ENCODE measurements around the gene CELSR3. TPM values are rescaled to one million over a fixed set of nuclear protein-coding genes. Genes with fewer than 3 reads are reported as not detected.
A peak's percentile ranks its signal among the peaks of the same experiment; 100 is the strongest.

The CELSR3 gene
- total RNA-seq, 1 donor from 2014 or later, result 0.38 TPM

DNA sequence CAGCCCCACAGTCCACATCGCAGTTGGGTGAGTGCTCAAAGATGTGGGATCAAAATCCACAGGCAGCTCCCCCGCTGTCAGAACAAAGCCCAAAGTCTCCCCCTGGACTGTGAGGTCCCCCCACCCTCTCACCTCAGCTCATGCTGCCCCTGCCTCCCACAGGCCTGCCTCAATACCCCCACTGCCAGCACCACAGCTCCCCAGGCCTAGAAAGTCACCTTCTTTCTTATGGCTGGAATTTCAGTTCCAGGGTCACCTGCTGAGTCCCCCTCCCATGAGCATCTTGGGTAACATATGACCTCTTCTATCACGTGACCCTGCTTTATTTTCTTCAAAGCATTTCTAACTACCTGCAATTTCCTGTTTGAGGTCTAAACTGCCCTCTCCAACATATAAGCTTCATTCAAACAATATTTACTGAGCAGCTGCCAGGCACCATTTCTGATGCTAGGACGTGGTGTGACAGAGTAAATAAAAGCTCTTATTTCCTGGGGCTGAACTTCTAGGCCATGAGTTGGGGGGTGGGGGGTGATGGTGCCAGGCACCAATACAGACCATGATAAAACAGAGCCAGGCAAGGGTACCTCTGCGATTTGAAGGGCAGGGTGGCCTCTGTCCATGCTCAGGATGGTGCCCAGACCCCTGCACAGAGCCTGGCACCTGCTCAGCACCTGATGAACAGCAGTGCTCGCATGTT is 38.7 kb downstream of the CELSR3 start:
- DNase-seq (ENCODE audit: missing footprints) (no peak), ATAC-seq (no peak)
- intact Hi-C loops (cut with DNase I), result no loop called here

DNA sequence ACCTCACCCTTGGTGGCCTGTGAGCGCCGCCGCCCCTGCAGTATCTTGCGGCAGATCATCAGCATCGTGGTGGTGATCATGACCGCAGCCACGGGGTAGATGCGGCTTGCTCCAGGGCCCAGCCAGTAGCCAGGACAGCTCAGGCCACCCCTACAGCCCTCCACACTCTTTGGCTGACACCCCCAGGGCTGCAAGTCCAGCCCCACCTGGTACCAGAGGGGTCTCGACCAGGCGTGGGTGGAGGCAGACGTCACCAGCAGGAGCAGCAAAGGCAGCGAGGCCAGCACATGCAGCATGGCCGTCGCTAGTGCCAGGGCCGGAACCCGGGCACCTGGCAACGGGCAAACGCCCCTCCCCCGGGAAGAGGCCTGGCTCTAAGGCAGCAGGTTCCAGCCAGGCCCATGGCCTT is 41.2 kb downstream of the CELSR3 start, which contains the start of gene TMEM89:
TMEM89 (minus strand) TSS at position 309 of the 409 bp plus-strand sequence; CDS start at position 296, 13 bp downstream.
- intact Hi-C loops (cut with DNase I), result no loop called here
- no peak for ATAC-seq
- DNase-seq (ENCODE audit: missing footprints), result no peak

DNA sequence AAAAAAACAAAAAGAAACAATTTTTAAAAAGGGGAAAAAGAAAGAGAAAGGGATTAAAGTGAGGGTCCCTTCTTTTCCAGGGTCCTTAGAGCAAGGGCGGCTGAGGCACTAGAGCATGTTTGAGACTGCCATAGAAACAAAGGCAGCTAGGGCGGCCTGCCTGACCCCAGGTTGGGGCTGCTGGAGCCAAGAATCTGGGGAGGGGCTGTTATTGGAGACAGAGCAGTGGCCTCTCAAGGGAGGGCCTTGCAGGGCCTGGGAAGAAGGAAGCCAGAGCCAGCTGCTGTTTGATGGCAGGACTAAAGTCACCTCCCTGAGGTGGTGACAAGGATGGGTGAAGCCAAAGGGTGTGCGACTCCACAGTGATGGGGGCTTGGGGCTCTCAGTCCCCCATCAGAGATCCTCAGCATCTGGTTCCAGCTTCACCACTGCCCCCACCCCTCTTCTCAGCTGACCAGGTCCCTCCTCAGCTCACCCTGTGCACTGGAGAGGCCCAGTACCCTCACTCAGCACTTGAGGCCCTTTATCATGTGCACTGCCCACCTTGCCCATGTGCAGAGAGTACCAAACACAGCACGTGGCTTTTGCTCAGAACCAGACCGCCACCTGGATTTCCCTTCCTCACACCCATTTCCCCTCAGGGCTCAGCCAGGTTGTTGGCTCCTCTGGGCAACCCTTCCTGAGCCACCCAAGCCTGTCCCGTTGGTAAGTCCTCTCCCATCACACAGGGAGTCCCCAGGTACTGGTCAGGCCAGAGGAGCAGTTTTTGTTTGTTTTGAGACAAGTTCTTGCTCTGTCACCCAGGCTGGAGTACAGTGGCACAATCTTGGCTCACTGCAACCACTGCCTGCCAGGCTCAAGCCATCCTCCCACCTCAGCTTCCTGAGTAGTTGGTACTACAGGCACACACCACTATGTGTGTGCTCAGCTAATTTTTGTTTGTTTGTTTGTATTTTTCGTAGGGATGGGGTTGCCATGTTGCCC is 42.9 kb downstream of the CELSR3 start:
- intact Hi-C loops (cut with DNase I), result no loop called here
- ATAC-seq (no peak), DNase-seq (ENCODE audit: missing footprints) (no peak)

DNA sequence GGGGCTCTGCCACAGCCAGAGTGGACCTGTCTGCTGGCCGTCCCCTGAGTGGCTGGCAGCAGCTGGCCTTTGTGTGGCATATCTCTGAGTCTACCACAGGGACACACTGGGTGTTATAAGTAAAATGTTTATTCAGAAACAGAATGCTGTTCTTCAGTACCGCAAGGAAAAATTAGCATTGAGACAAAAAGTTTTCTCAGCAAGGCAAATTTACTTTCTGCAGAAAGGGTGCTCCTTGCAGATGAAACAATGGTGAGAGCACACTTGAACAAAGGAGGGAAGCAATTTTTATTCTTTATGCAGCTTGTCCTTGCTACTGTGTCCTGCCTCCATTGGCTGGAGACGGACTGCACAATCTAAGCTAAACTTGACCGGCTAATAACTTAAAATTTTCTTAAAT is 45.1 kb downstream of the CELSR3 start:
- intact Hi-C loops (cut with DNase I), result no loop called here
- ATAC-seq (no peak), DNase-seq (ENCODE audit: missing footprints) (no peak)

DNA sequence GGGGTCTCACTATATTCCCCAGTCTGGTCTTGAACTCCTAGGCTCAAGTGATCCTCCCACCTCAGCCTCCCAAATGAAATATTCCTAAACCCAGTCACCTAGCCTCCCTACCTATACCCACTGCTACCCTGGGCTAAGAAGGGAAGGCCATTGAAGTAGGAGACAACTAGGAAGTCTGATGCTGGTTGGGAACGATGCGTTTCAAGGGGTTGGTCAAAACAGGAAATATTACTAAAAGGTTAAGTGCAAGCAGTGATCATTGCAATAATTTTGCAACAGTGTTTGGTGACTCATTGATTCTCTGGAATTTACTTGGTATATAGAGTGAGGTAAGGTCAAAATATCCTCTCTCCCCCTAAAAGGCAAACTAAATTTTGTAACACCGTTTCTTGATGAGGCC is 48.6 kb downstream of the CELSR3 start:
- DNase-seq (ENCODE audit: missing footprints) (no peak), ATAC-seq (no peak)

DNA sequence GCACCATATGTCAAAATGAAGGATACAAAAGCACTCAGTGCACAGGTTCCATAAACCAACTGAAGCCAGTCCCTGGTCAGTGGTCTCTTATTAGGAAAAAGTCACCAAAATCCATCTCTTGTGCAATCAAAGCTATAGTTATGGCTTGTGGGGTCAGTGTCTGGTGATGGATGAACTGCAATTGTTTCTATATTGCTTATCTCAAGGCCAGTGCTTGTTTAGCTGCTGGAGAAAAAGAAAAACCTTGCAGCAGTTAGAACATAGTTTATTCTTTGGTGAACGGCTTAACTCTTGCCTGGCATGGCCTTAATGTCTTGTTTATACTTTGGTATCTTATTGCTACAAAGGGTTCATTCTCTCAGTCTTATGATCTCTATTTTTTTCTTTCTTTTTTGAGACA is 50.4 kb downstream of the CELSR3 start:
- no peak for ATAC-seq
- DNase-seq (ENCODE audit: missing footprints), result no peak
- intact Hi-C loops (cut with DNase I), result no loop called here

More for the DNA sequence above, 48.6 kb downstream of the CELSR3 start:
- intact Hi-C loops (cut with DNase I), result no loop called here

DNA sequence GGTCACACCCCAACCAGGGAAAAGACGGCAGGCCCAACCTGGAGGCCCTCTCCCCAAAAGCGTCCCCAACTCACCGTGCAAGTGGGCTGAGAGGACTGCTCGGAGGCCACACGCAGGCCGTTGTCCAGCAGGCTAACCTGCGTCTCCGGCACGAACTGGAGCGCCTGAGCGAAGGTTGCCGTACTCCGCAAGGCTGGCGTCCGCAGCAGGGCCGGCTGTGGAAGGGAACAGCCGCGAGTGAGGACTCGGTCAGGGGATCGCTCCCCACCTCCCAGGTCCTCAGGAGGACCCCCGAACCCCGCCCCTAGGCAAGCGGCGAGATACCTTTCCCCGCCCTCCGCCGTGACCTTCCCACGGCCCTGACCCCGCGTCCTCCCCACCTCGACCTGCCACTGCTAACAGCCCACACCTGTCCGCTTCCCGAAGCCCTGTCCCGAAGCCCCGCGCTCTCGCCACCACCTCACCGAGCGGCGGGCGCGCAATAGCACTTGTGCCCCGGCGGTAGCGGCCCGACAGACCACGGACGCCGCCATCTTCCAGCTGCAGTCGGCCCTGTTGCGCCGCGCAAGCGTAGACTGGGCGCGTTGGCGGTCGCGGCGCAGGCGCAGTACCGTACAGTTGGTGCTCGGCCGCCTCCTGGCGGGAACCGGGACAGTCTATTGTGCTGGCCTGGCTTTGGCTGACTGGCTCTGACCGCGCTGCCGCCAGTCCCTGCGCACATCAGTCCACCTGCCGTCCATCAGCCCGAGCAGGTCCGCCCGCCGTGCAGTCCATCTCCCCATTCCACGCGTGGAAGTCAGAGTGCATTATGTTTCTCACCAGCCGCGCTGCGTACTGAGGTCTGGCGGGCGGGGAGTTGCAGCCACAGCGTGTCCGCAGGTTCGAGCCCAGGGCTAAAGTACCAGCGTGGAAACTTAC is 53.3 kb downstream of the CELSR3 start, which contains the start of gene UQCRC1:
UQCRC1 (minus strand) TSS at position 559 of the 918 bp plus-strand sequence; CDS start at position 533, 26 bp downstream.
- intact Hi-C loops (cut with DNase I), result loop anchor here (2.0 kb wide), 2 partner anchors 25 to 53 kb away; partner anchors contain the start of genes PFKFB4 and SLC26A6
- ATAC-seq (peak; percentile 100), DNase-seq (ENCODE audit: missing footprints) (peak; percentile 96)

DNA sequence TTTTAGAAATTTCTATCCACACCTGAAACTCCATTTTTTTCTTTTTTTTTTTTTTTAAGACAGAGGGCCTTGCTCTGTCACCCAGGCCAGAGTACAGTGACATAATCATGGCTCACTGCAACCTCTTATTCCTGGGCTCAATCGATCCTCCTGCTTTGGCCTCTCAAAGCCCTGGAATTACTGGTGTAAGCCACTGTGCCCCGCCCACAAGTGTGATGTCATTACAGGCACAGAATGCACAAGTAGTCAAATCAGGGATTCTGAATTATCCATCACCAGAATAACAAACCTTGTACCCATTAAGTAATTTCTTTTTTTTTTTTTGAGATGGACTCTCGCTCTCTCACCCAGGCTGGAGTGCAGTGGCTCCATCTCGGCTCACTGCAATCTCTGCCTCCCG is 55.2 kb downstream of the CELSR3 start:
- DNase-seq (ENCODE audit: missing footprints) (no peak), ATAC-seq (no peak)
- intact Hi-C loops (cut with DNase I), result no loop called here

DNA sequence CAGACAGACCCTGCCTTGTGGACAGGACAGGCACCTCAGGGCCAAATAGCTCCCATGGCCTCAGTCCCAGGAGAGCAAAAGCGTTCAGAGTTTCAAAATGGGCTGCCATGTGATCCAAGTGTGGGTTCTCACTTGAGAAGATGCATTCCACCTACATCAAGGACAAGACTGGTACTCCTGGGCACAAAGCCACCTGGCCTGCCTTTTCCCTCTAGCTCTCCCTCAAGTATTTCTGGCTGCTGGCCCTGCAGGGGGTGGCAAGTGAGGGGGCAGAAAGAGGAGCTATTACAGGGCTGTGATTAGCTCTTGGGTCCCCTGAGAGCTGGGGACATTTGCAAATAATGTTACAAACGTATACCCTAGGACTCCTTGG is 61.1 kb downstream of the CELSR3 start:
- ATAC-seq (peak; percentile 45), DNase-seq (ENCODE audit: missing footprints) (peak; percentile 86)
- intact Hi-C loops (cut with DNase I), result no loop called here

DNA sequence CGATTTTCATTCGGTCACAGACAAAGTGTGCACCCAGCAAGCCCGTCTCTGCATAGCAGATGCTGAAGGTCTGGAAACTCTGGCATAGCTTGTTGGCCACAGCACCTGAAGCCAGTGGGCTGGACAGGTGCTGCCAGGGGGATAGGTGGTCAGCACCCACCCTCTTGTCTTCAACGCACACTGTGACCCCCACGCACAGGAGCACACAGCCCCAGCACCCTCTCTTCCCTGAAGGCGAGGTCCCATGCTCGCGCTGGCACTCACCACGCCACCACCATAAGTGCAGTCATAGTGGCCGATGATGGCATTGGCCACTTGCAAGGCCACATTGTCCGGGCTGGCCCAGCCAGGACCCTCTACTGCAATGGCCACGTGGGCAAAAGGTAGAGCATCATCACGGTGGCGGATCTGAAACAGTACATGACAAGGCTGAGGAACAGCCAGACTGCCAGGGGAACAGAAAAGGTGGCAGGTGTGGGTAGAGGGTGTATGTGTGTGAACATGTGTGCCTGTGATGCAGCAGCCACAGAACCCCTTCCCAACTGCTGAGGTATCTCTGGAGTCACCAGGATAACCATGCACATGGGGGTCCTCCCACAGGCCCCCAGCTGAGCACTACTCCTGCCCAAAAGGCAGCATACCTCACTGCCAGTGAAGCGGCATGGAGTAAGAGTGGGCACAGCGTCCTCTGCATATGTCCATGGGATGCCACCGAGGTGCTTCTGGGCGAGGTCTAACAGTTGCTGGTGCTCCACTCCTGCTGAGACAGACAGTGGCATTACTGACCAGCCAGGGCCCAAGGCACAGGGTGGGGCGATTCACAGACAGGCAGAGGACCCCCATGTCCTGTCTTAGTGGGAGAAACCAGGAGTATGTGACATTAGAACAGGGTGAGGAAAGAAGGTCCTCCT is 61.7 kb downstream of the CELSR3 start:
- DNase-seq (ENCODE audit: missing footprints) (peak; percentile 55), ATAC-seq (no peak)
- intact Hi-C loops (cut with DNase I), result no loop called here

DNA sequence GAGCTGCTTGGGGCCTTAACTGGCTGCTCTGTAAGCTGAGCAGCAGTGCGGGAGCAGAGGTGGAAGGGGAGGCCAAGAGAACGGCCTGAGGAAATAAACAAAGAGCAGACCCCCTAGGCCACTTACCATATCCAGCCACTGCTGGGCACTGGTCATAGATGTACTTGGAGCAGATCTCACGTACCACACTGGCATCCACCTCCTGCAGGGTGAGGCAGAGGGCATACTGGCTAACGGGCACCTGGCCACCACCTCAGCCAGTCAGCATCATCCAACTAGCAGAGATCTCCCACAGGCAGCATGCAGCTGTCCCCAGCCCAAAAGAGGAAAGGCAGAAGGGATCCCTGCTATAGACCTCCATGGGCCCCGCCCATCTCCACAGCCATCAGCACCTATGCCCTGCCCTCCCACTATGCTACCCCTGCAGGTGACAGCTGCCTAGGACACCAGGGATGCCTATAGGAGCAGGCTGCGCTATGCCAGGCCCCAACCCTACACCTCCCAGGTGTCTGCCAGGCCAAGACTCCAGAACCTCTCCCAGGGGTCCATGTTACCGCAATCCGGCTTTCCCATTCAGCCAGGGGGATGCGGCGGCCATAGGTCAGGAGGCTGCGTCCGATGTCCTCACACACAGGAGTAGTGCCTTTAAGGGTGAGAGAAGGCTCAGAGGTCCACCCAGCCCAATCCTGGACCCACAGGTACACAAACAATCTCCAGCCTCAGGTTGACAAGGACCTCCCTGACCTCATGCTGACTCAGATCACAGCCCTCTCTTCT is 63.0 kb downstream of the CELSR3 start:
- DNase-seq (ENCODE audit: missing footprints), result peak; percentile 53
- intact Hi-C loops (cut with DNase I), result loop anchor here (2.0 kb wide), 1 partner anchor 41 kb away; no protein-coding TSS in a partner anchor
- no peak for ATAC-seq

DNA sequence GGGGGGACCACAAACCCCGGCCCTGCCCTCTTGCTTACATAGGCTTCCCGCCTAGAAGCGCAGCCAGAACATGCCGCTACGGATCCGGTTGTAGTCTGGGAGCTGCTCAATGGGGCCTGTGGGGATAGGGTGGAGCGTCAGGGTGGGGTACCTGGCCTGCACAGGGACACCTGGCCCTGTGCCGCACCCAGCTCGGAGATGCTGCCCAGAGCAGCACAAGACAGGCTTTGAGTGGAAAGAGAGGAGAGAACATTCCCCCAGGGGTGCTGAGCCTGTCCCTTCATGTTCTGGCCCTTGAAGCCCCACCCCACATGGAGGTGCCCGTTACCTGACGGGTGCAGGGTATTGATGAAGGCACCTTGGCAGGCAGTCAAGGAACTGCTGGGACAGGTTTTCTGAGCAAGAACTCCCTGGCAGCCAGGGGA is 63.6 kb downstream of the CELSR3 start:
- DNase-seq (ENCODE audit: missing footprints) (peak; percentile 59), ATAC-seq (no peak)
- intact Hi-C loops (cut with DNase I), result loop anchor here (2.0 kb wide), 1 partner anchor 40 kb away; no protein-coding TSS in a partner anchor

DNA sequence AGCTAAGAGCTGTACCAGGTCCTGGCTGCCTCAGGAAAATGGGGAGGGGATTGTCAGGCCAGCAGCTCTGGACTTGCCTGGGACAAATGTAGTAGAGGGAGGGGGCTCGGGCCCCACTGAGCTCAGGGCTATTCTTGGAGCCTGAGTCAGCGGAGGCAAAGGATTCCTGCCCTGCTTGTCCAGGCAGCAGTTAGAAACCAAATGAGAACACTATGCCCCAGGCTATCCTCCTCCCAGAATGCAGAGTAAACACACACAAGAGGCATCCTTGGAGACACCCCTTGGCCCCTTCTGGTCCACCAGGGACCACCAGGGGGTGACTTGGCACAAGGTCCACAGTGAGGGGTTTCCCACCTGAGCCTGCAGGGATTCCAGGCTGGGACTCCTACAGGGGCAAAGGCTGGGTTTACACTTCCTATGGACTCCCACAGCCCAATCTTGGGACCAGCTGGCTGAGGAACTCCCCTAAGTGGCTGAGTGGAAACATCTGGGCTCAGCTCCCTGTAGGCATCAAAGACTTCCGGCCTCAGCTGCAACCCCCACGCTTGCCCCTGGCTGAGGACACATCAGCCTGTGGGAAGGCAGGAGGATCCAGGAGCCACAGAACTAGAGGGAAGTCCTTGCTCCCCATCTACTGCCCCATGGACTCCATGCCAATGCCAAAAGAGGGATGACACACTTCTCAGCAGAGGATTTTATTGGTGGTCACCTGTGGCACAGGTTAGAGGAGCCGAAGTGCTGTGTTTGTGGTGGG is 64.2 kb downstream of the CELSR3 start:
- DNase-seq (ENCODE audit: missing footprints) (peak; percentile 74), ATAC-seq (peak; percentile 80)
- intact Hi-C loops (cut with DNase I), result loop anchor here (2.0 kb wide), 1 partner anchor 40 kb away; no protein-coding TSS in a partner anchor

DNA sequence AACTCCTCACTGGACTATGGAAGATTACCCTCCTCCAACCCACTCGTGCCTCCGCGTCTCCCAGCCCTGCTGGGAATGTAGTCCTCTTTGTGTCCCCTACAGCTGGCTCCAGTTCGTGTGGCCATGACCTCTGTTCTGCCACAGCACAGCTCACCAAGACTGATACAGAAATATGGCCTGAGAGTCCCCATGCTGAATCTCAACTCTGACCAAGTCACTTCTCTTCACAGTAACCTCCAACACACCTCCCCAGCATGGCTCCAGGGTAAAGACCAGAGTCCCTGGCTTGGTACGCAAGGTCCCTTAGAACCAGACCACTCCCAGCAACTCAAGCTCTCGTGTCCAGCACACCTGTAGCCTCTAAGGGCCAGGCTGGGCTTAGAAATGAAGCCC is 65.3 kb downstream of the CELSR3 start:
- intact Hi-C loops (cut with DNase I), result no loop called here
- ATAC-seq (no peak), DNase-seq (ENCODE audit: missing footprints) (peak; percentile 43)

DNA sequence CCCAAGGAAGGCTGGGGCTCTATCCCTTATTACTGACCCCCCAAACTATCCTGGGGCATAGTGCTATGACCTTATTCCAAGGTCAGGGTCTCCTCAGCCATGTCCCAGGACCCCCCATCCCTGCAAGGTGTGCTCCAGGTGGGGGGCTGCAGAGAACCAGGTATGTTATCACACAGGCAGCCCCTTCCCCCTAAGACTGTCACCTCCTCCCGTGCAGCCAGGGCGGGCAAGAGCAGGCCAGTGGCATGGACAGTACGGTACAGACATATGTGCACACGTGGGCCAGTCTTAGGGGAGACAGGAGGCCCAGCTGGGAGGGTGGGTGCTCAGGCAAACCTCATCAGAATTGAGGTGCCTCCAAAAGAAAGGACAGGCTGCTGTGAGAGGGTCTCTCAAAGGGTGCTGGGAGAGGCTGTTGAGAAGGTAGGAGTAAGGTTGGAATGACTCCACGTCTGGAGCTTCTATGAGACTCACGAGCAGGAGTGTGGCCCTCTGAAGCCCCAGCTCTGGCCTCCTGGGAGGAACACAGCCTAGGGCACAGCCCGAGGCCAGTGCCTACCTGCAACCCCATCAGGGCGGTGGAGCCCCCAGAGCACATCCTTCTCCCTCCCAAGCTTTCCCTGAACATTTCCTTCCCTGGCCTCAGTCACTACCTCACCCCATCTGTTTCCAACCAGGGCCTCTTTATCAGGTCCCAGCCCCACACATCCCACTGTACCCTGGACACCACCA is 65.8 kb downstream of the CELSR3 start:
- peak; percentile 40 for DNase-seq (ENCODE audit: missing footprints)
- ATAC-seq, result no peak
- intact Hi-C loops (cut with DNase I), result no loop called here
